ENCODE measurements around the gene ELL.

- TF ChIP-seq CTCF (IDR thresholded peaks at IDR 0.05; ENCODE audit: insufficient read depth, low read depth, low read length) (no peak), EZH2 (IDR thresholded peaks at IDR 0.05; ENCODE audit: insufficient read depth, low read length) (no peak)
Measured at GRCh38 chr19:18542941-18543813, 21.3 kb upstream of the ELL start, which contains the start of gene FKBP8.
